Ishikawa (cell line): Measurements from ENCODE around the gene KLHL2.

Experiments used
- CEBPB ChIP-seq: IDR thresholded peaks from 2 replicates; pipeline ENCODE4 v1.6.1; 2012
- CREB1 ChIP-seq: IDR thresholded peaks from 2 replicates; pipeline ENCODE4 v1.6.1; 2012; ENCODE audit warnings: low read depth
- EP300 ChIP-seq: IDR thresholded peaks from 2 replicates; pipeline ENCODE4 v1.6.1; 2012; ENCODE audit warnings: borderline replicate concordance
- FOXM1 ChIP-seq: IDR thresholded peaks from 2 replicates; pipeline ENCODE4 v1.6.1; 2012; ENCODE audit warnings: low read depth, borderline replicate concordance
- MAX ChIP-seq: IDR thresholded peaks from 2 replicates; pipeline ENCODE4 v1.6.1; 2012
- RAD21 ChIP-seq: IDR thresholded peaks from 2 replicates; pipeline ENCODE4 v1.6.1; 2012; ENCODE audit warnings: low read depth
- TAF1 ChIP-seq: IDR thresholded peaks from 2 replicates; pipeline ENCODE4 v1.6.1; 2012; ENCODE audit warnings: low read depth, mild to moderate bottlenecking
- TCF12 ChIP-seq: IDR thresholded peaks from 2 replicates; pipeline ENCODE4 v1.6.1; 2012; ENCODE audit warnings: low read depth
- TEAD4 ChIP-seq: IDR thresholded peaks from 2 replicates; pipeline ENCODE4 v1.6.1; 2012
- USF1 ChIP-seq: IDR thresholded peaks from 2 replicates; pipeline ENCODE4 v1.6.1; 2012

GRCh38 chr4:165289423-165289785, 82.0 kb downstream of the KLHL2 start:
- TF ChIP-seq FOXM1, result no peak
- no peak for TF ChIP-seq TCF12
- TF ChIP-seq TAF1, result no peak
- TF ChIP-seq USF1, result no peak
- no peak for TF ChIP-seq EP300
- TF ChIP-seq MAX, result no peak
- no peak for TF ChIP-seq RAD21
- no peak for TF ChIP-seq TEAD4
- no peak for TF ChIP-seq CEBPB
- TF ChIP-seq CREB1, result no peak
